GM18507 (cell line): ENCODE data around the gene TRIM44.

Source experiments
- DNase-seq: peaks from one replicate; pipeline ENCODE4 v3.0.0; 2011; ENCODE audit warnings: low read depth; ENCODE audit not compliant: insufficient read length; ENCODE audit errors: extremely low spot score
- FAIRE-seq: peaks from 2 replicates; lab custom pipeline; 2011; peaks lifted over from hg19 to GRCh38; lab: Jason Lieb, UNC

The TRIM44 gene

GRCh38 chr11:35800970-35801953 lies 138.7 kb downstream of the TRIM44 start:
- DNase-seq (no peak), FAIRE-seq (peak; percentile 21)

- DNase-seq (no peak), FAIRE-seq (no peak)
These were observed 139.6 kb downstream of the TRIM44 start for GRCh38 chr11:35802221-35802620.

GRCh38 chr11:35802672-35803071 lies 140.1 kb downstream of the TRIM44 start:
- FAIRE-seq (no peak), DNase-seq (no peak)

DNA sequence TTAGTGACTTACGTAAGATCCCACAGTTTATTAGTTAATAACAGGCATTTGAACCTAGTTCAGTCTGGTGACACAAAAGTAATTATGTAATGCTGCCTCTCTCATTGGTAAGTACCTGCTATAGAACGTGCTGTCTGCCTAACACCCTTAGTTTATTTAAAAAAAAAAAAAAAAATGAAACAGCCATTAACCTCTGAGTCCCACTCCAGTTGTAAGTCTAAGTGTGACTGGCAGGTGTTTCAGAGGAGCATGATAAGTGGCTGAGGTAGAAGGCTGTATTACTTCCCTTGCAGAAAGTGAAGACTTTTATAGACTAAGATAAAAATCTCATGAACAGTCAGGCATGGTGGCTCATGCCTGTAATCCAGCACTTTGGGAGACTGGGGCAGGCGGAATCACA lies 140.5 kb downstream of the TRIM44 start:
- DNase-seq (no peak), FAIRE-seq (no peak)

DNA sequence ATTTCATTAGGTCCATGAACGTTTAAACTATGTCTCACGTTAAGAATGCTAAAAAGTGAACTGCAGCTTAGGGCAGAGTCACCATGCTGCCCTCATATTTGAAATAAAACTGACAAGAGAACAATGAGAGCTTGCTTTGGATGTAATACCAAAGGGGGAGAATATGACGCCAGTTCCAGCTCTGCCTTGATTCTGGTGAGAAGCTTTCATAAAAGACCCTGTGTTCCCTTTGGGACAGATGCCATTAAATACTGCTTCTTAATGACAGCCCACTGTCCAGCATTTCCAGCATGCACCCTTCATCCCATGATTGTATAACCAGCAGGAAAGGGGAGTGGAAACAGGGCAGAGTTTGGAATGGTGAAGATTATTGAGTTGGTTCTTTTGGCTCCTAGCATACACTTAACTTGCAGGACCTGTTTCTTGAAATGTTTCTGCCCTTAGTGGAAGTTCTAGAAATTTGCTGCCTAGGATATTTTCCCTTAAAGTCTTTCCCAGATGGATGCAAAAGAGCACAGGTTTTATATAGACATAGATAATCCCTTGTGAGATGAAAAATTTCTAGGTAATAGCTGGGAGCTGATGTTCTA lies 142.0 kb downstream of the TRIM44 start:
- no peak for DNase-seq
- FAIRE-seq: no peak

DNA sequence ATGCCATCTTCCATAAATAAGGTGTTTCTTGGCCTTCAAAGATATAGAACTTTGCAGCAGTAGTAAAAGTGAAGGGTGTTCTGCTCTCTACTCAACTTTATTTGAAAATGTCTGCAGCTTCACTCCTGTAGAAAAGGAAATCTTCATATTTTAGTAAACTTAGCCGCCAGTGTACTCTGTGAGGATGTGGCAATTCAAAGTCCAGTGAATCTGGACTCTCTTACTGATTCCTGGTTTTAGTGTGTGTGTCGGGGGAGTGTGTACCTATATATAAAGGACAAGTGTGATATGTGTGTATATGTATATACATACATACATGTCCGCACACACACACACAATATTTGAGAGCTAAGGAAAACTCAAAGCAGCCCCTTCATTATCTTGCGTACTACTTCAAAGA lies 147.0 kb downstream of the TRIM44 start:
- DNase-seq (no peak), FAIRE-seq (no peak)

GRCh38 chr11:35810045-35810645 lies 147.6 kb downstream of the TRIM44 start:
- no peak for DNase-seq
- FAIRE-seq: no peak

DNA sequence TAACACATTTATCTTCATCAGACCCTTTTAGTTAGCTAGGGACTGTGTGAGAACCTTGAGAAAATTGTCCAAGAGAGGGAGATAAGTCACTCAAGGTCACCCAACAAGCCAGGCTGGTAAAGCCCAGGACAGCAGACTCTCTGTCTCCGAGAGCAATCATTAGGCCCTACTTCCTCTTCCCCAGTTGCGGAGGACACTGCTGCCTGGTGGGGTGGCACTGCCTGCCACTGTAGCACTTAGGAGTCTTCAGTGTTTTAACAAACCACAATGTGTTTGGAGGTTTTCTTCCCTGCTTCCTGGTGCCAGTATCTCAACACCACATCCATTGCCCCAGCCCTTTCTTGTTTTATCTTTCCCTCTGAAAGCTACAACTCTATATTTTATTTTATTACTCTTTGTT lies 149.2 kb downstream of the TRIM44 start:
- no peak for DNase-seq

GRCh38 chr11:35812828-35813227 lies 150.3 kb downstream of the TRIM44 start:
- FAIRE-seq (no peak), DNase-seq (no peak)

More for the DNA sequence above, 149.2 kb downstream of the TRIM44 start:
- FAIRE-seq: no peak

- no peak for DNase-seq
- FAIRE-seq: no peak
These were observed 151.6 kb downstream of the TRIM44 start for GRCh38 chr11:35814081-35814695.

GRCh38 chr11:35814720-35815305 lies 152.2 kb downstream of the TRIM44 start:
- no peak for FAIRE-seq

DNA sequence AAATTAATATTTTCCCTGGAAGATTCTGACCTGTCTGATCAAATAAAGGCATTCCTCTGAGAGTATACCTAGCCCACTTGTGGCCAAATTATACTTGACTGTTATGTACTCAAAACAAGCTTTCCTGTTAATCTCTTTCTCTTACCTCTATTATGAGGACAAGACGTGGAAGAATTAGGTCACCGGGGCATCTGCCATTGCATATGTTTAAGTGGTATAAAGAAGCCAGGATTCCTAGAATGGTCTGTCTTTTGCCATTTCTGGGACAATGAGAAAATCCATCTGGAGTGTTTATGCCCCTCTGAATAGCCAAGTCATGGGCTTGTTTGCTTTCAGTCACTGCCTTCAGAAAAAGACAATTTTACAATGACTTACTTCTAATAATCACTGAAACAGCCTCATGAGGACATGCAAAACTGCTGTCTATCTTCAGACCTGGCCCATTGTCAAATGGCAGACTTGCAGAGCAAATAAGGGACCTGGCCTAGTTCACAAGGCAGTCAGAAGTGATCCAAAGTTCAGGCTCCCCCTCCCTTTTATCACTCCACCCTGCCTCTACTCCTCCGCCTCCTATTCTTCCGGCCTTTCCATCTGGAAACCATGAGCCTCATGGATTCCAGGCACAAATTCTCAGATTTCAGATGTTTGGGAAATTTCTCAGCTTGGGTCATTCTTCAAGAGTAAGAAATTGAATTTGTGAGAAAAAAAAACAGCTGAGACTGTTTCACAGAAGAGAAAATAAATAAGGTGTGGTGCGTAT lies 153.2 kb downstream of the TRIM44 start:
- no peak for DNase-seq
- FAIRE-seq: no peak

More at GRCh38 chr11:35814720-35815305, 152.2 kb downstream of the TRIM44 start:
- DNase-seq: no peak

DNA sequence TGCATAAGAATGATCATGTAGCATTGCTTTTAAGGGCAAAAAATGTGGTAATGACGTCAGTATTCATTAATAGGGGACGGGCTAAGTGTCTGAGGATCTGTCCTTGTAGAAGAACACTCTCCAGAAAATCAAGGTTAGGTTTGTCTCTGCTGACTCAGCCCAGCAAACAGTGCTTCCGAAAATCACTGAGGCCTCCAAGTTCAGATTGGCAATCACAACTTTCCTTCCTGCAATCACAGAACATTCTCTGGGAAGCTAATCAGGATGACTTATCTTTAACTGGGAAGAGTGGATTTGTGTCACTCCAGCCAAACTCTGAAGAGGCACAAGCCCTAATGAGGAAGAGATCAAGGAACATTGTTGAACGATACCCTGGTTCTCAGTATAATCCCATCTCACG lies 158.0 kb downstream of the TRIM44 start:
- FAIRE-seq: no peak

DNA sequence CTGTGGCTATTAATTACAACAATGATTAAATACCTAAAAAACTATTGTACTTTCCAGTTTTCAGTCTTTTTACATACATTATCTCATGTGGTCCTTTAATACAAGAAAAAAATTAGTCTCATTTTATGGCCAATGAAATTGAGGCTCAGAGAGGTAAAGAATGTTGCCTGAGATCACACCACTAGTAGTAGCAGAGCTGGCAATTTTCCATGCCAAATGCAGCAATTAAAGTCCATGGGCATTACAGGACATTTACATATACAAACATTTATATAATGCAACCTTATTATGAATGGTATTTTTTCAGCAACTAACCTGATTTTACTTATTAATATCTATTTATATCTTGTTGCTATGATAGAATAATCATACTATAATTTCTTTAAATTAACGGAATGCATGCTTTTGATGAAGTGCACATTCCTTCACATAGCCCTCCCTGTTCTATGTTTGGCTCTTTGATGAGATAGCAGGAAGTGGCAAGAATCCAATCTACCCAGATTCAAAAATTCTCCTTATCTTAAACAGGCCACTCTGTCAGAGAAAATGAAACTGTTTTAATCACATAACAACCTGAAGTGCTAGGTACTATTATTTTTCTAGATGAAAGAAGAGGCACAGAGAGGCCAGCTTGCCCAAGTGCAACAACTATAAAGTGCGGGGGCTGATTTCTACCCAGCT lies 160.4 kb downstream of the TRIM44 start:
- FAIRE-seq (no peak), DNase-seq (no peak)

More for the DNA sequence above, 158.0 kb downstream of the TRIM44 start:
- no peak for DNase-seq

- FAIRE-seq: no peak
- DNase-seq: no peak
These were observed 161.2 kb downstream of the TRIM44 start for GRCh38 chr11:35823742-35824298.

DNA sequence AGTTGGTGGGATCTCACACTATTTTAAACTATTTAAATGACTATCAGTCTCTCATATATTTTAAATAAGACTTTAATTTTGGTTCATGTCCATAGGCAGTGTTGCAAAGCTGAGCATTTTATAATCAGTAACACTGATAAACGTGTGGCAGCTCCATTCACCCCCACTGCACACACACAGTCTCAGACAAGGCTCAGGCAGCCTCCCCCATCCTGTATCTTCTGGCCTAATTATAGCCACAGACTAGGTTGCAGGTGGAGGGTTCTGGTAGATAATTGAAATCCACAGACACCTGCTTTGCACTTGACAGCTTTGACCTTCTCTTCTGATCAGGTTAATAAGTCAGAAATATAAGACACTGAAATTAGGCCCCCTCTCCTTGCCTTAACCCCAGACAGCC lies 162.8 kb downstream of the TRIM44 start:
- FAIRE-seq: no peak

DNA sequence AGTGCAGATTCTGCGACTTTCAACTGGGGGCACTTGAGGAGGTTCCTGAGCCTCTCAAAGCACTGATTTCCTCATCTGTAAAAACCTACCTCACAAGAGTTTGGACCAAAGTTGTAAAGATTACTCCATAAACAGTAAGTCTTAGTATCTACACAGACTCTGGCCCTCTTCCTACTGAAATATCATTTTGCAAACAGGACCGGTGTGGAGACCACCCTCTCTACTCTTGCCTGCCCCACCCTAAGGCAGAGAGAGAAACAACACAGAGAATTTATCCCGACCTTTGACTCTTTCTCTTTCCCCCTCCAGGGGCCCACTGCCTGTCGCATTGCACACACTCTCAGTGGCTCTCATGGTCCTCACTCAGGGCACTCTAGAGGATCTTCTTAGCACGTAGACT lies 163.4 kb downstream of the TRIM44 start:
- no peak for FAIRE-seq
- DNase-seq: no peak

More for the DNA sequence above, 162.8 kb downstream of the TRIM44 start:
- no peak for DNase-seq

- DNase-seq (no peak), FAIRE-seq (no peak)
These were observed 164.4 kb downstream of the TRIM44 start for GRCh38 chr11:35826949-35827348.
